SIG-M5 (cell line): ENCODE measurements around the gene TMEM239.
"Not testable (repeated sequence)": the region's sequence is repeated elsewhere in the genome, so short reads cannot be mapped to it uniquely, and the experiment has no call there.

ENCODE experiments used
- DNase-seq: peaks from one replicate; lab custom pipeline; 2025; lab: John Stamatoyannopoulos, UW

The TMEM239 gene

DNA sequence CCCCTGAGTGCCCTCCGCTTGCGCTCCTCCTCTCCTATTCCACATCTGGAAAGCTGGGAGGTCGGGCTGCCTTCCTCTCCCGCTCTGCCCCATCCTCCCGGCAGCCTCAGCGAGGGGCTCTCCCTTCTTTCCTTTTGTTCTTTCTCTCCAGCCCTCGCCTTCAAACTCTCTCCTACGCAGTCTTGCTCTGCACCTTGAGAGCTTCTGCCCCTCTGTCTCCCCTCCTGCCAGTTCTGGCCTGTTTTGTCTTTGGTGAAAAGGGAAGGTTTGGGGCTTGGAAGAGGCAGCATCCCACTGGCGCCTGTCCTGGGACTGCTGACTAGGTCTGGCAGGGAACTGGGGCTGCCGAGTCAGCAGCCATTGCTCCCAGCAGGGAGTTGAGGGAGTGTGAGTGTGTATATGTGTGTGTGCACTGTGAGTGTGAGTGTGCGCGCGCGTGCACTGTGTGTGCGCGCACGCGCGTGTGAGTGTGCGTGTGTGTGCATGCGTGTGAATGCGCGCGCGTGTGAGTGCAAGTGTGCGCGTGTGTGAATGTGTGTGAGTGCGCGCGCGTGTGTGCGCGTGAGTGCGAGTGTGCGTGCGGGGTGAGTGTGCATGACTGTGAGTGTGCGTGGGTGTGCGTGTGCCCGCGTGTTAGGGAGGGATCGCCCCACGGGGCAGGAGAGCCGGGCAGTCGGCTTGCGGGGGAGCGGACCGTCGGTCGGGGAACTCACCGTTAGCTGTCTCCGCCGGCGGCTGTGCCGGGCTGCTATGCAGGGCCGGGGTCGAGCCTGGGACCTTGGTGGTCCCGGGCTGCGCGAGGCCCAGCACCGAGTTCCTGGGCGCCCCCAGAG, 16.3 kb upstream of the TMEM239 start:
- DNase-seq, result no peak

DNA sequence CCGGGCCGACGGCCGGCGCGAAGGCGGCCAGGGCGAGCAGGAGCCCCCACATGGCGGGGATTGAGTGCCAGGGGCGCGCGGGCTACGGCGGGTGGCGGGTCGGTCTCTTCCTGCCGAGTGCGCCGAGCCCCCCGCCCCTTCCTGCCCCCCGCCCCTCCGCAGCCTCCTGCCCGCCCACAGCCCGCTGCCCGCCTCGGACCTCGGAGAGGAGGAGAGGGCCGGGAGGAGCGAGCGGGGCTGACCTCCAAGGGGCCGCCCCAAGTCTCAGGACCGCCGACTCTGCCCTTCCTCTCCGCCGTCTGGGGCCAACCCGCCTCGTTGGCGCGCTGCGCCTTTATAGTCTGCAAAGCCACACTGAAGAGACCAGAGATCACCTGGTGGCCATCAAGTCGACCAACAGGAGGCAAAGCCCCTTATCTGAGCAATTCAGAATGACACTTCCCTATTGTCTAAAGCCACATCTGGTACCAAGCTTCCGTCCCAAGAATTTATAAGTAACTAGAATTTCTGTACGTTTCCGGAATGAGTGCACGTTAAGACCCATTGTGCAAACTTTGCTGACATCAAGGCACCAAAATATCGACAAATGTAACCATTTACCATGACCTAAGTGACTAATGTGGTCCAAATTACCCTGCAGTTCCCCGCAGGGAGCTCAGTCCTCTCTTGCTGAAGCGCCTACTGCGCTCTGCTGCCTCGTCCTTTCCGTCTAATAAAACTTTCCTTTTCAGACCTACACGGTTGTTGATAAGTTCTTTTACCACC, 15.5 kb upstream of the TMEM239 start, which contains the start of gene CPXM1:
CPXM1 (minus strand) TSS at position 107 of the 765 bp plus-strand sequence; CDS start at position 52, 55 bp downstream.
- peak; percentile 95 for DNase-seq

DNA sequence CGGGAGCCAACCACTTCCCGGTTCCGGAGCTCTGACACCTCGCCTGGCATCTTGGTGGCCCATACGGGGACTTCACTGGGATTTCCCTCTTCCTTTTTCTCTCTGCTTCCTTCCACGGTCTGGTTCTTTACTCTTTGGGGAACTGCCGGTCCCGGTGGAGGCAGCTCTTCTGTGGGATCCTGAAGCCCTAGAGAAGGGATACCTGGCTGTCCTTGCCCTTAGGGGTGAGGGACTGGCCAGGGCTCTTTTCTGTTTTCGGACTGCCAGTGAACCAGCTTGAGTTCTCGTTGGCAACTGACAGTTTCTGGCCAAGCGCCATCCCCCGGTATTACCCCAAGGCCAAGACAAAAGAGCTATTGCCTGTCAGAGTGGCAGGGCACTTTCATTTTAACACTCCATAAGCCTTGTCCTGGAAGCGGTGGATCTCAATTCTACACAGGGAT, 14.9 kb upstream of the TMEM239 start:
- DNase-seq, result no peak

DNA sequence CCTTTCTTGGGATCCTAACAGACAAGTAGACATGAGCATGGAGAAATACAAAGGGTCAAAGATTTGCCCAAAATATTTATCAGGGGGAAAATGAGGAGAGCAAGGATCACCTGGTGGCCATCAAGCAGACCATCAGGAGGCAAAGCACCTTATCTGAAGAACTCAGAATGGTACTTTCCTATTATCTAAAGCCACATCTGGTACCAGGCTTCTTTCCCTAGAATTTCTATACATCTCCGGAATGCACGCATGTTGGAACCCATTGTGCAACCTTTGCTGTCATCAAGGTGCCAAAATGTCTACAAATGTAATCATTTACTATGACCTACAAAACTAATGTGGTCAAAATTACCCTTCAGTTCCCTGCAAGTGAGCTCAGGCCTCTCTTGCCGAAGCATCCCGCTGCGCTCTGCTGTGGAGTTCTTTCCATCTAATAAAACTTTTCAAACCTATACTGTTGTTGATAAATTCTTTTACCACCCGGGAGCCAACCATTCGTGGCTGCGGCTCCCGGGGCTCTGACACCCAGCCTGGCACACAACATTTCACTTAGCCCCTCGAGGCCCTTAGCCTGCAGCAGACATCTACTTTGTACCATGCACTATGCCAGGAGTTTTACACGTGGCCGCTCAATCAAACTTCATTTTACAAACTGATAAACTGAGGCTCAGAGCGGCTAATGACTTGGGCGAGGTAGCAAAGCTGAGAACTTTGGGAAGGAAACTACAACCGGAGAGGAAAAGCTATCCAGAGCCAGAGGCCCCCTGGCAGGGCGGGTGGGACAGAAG, 11.9 kb upstream of the TMEM239 start:
- DNase-seq, result no peak

DNA sequence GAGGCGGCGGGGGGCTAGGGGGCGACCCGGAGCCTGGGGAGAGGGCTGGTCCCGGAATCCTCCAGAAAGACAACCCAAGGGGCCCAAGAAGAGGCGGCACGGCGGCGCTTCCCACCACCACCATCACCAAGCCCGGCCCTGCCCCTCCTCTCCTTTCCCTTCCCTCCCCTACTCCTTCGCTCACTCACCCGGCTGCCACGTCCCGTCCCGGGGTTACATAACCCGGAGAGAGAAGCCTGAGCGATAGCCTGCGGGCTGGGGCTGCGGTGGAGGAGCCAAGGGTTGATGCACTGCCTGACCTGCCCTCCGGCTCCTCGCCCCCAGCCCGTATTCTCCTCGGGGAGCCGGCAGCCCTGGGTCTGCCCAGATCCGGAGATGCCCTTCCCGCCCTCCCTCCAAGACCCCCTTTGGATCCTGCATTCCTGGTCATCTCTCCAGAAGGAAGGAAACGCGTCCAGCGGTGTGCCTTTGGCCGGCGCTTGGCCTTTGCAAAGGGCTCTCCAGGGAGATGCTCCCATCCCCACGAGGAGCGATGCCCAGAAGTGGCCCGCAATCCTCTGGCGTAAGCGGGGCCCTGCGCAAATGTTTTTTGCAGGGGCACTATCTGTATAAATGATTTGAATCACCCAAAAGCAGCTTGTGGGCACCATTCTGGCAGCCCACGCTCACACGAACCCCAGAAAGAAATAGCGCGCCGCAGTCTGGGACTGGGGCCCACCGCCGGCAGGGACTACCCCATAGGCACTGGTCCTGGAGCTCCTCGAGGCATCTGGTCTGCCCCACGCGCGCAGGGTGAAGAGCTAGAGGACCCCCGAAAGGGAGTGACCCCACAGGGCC, 11.1 kb upstream of the TMEM239 start:
- no peak for DNase-seq

DNA sequence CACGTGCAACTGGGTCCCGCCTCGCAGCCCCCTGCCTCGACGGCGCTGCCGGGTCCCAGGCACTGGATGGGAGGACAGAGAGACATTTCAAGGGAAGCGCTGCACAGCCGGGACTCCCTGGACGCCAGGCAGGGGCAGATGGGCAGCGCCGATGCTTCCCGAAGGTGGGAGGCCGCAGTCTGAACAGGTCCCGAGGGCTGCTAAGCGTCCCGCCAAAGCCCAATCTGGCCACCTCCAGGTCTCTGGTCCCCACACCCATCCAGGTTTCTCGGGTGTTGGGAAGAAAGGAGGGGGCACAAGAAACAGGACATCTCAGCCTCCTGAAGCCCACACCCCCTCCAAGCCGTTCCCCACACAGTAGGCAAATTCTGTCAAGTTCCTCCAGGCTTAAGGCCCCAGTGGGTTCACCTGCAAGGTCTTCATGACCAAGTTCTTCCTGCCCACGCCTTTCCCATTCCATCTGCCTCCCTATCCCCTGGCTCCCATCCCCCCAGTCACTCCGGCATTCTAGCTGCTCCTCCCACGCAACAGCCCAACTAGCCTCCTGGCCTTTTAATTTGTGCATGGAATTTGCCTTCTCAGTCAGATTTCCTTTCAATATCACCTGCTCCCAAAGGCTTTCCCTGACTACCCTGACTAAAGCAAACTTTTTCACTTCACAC, 10.3 kb upstream of the TMEM239 start:
- no peak for DNase-seq

DNA sequence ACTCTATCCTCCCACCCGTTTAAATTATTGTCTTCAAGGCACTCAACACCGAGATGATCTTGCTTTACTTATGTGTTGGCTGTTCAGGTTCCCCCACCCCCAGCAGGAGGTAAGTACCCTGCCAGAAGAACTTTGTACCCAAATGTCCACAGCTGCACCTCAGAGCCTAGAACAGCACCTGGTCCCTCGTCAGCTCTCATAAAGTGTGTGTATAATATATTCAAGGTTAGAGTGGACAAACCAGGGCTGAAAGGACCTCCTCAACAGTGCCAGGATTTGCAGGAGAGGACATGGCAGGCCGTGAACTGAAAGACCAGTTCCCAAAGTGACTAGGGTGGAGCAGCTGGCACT, 9.8 kb upstream of the TMEM239 start:
- no peak for DNase-seq

DNA sequence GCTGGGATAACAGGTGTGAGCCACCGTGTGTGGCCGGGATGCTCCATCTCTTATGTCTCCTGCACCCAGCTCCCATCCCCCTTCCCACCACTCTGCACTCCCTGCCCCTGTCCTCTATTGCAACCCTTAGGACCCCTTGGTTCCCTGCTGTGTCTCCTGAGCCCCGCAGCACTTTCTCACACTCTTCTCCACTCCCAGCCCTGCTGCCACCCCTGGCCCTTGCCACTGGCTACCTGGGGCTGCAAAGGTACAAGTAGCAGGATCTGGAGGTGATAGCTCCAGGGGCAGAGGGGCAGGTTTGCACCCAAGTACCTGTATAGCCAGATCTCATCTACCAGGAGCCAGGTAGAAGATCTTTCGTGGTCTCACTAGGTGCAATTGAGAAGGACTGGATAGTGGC, 9.1 kb upstream of the TMEM239 start:
- DNase-seq, result no peak

DNA sequence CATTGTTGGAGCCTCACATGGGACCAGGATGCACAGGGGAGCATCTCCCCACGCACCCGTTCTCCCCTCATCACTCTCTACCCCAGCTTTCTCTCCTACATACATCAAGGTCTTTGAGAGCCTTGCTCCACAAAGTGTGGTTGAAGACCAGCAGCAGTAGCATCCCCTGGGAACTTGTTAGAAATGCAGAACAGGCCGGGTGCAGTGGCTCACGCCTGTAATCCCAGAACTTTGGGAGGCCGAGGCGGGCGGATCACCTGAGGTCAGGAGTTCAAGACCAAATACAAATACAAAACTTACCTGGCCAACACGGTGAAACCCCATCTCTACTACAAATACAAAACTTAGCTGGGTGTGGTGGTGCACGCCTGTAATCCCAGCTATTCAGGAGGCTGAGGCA, 8.2 kb upstream of the TMEM239 start:
- DNase-seq, result not testable (repeated sequence)

DNA sequence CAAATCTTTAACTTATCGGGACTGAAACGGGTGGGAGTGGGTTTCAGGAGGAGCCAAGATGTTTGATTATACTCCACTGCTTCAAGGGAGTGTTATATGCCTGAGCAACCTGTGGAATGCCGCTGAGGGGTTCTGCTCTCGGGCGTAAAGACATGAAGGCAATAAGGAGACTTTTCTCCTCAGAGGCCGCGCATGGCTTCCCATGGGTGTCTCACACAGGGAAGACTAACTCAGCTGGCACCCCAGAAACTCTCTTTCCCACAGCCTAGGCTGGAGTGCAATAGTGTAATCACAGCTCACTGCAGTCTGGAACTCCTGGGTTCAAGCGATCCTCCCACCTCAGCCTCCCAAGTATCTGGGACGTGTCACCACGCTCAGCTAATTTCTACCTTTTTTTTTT, 6.5 kb upstream of the TMEM239 start:
- no peak for DNase-seq

DNA sequence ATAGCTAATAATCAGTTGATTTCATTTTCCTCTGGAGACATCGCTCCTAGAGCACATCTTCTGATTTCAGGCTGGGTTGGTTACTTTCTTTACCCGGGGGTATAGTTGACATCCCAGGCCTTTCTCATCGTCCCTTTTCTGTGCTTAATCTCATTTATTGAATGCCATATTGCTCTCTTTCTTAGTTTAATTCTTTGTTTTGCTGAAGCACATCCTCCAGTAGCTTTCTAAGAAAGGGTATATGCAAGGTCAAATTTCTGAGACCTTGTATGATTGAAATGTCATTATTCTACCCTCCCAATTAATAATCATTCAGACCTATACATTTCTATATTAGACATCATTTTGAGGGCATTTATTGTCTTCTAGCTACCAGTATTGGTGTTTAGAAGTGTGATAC, 4.0 kb upstream of the TMEM239 start:
- no peak for DNase-seq

DNA sequence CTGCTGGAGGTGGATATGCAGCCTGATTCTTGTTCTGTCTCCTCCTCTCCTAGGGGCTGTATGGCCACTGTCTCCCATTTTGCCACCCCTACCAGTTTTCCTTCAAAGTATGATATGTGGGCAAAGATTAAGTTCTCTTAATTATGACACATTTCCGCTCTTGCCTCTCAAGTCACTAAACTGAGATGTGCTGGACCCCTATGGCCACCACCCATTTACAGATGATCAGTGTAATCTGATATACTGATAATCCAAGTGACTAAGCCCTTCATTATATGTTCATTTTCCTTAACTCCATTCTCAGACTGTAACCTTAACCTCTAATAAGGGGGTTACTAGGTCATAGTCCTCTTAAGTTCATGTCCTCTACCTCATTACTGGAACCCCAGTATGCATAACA, 2.1 kb upstream of the TMEM239 start:
- no peak for DNase-seq

DNA sequence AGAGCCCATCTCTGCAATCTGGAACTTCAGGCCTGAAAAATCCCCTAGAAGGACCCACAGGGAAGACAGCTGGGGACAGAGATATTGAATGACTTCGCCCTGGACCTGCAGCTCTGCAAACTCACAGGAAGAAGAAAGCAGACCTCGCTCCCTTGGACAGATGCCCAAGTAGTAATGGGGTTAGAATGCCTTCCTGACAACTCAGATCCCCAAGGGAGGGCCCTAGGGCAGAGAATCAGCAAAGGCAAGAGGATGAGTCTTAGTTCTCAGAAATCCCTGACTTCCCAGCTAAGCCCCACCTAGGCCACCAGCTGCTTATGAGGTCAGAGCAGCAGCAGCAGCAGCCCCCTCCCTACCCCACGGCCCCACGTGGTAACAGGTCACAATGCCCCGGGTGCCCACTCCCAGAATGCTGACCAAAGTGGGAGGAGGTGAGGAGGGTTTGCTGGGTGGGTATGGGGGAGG, 1.5 kb upstream of the TMEM239 start, which contains the start of gene C20orf141:
C20orf141 (plus strand) TSS at position 401 of the 465 bp plus-strand sequence. CDS start 198 bp downstream, outside the sequence.
- DNase-seq, result no peak

DNA sequence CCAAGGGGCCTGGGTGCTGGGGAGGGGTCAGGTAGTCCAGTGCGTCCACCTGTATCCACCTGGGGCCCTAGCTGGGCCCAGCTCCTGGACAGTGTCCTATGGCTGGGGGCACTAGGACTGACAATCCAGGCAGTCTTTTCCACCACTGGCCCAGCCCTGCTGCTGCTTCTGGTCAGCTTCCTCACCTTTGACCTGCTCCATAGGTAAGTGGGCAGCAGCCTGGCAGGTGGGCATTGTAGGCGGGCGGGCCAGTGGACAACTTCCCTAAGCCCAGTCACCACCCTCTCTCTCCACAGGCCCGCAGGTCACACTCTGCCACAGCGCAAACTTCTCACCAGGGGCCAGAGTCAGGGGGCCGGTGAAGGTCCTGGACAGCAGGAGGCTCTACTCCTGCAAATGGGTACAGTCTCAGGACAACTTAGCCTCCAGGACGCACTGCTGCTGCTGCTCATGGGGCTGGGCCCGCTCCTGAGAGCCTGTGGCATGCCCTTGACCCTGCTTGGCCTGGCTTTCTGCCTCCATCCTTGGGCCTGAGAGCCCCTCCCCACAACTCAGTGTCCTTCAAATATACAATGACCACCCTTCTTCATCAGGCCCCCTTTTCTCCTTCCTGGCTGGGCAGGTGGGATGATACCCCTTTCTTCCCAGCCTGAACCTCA, 793 bp upstream of the TMEM239 start:
- DNase-seq, result no peak

DNA sequence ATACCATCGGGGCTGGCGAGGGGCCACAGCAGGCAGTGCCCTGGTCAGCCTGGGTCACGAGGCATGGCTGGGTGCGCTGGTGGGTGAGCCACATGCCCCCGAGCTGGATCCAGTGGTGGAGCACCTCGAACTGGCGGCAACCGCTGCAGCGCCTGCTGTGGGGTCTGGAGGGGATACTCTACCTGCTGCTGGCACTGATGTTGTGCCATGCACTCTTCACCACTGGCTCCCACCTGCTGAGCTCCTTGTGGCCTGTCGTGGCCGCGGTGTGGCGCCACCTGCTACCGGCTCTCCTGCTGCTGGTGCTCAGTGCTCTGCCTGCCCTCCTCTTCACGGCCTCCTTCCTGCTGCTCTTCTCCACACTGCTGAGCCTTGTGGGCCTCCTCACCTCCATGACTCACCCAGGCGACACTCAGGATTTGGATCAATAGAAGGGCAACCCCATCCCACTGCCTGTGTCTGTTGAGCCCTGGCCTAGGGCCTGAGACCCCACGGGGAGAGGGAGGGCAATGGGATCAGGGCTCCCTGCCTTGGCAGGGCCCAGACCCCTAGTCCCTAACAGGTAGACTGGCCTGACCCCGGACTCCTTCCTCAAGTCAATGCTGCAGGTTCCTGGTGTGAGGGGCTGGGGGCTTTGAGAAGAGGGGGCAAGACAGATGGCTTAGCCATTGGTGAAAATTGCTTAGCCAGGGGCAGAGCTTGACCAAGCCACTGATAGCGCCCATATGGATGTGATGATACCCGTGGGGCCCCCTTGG, 598 bp downstream of the TMEM239 start:
- no peak for DNase-seq

DNA sequence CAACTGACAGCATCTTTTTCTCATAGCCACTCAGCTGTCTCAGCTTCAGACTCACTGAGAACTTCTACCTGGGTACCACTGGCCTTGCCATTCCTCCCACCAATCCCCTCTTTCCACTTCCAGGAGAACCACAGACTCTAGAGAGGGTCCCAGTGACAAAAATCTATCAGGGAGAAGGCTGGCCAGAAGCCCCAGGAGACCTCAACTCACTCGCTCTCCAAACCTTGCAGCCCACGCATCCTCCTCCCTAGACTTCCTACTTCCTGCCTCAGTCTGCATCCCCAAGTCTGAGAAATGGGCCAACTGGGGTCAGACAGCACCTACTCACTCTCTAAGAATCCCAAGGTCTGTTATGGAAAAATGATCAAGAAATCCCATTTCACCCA, 1.2 kb downstream of the TMEM239 start:
- no peak for DNase-seq

DNA sequence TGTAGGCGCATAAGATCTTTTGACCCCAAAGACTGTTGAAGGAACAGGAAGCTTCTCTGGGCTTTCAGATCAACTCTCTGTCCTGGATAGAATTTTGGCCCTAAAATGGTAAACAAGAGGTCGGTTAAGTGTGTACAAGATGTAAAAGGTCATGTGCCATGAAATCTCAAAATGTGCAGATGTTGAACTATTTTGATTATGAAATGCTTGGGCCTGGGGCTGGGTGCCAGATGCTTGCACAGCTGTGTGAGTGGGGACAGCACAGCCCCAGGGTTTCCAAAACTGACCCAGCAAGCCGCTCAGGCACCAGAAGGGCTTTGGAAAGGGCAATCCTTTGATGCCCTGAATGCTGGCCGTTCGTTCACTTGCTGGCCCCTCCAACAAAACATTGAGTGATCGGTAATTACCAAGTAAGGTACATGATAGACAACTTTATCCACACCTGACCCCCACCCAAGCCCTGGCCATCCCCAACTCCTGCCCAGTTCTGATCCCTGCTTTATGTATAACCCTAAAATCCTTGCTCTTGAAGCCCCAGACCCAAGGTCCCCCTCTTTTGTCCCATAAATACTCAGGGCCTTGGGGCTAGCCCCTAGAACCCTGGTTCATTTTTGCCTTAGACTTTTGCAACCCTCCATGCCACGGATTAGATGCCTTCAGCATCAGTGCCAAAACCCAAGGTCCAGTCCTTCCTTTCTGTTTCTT, 1.9 kb downstream of the TMEM239 start:
- no peak for DNase-seq

DNA sequence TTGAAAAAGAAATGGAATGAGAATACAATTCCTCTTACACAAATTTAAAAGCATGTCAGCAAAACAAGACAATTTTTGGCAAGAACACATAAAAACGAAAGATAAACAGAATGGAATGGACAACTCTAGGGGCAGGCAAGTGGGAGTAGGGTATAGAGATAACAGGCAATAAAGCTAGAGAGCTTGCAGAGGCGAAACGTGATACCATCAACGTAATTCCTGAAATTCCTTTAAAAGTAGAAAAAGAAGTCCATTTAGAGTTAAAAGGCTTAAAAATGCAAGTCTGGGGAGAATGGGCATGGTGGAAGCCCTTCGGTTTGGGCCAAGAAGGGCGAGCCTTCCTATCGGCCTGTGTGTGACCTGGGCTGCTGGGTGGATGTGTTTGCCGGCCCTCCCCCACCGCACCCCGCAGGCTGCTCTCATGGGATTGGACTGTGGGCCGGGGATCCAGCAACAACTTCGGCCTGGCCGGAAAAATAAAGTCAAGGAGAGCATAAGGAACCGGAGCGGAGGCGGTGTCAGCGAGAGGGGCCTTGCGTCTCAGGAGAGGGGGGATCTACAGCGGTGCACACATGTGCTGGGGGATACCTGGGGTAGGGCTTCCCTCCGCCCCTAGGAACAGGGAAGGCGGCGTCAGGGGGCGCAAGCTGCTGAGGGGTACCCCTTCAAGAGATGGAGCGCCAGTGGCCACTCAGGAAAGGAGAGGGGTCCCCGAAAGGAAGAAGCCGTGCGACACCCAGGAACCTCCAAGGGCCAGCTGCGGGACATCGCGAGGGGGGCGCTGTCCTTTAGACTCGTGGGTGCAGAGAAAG, 4.1 kb downstream of the TMEM239 start:
- DNase-seq, result no peak
